Fibroblast of lung (primary cell): ENCODE data around the gene USP32.

Experiments
- EZH2 ChIP-seq: IDR thresholded peaks from 2 replicates; pipeline ENCODE4 v1.5.1; 2012; ENCODE audit warnings: low read length, control low read depth, mild to moderate bottlenecking; ENCODE audit errors: missing control alignments
- TF ChIP-seq, protein P1 (sequence below), 2 donors: IDR thresholded peaks in 1 of 2; conservative IDR thresholded peaks in 1 of 2; 1 replicate in 1 of 2; 2 replicates in 1 of 2; pipeline ENCODE4 v1.5.1; 2011 to 2012; ENCODE audit warnings: low read length in 2 of 2, control low read depth in 1 of 2, inconsistent platforms in 1 of 2, low read depth in 1 of 2, mild to moderate bottlenecking in 1 of 2

DNA sequence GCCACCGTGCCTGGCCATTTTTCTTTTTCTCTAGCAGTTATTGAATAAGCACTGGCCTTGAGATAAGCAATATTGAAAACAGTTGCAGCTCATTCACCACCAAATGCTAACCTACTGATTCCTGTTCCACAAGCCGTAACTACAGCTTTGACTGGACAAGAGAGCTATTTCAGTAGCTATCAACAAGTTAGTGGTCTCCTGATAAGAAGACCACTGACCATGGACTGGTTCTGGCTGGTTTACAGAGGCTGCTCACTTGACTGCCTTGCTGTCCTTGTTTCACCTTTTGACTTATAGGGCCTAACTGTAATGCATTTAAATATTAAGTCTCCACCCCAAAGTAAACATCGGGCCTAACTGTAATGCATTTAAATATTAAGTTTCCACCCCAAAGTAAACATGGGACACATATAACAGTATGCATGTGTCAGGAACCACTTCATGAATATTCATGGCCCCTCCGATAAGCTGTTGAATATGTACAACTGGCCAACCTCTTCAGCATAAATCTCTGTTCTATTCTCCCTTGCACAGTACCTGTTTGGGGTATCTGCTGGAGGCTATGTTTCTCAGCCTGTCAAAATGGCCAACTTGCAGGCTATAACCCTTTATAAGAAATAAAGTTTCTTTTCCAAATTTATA, 94.1 kb downstream of the USP32 start:
- TF ChIP-seq EZH2: no peak
- TF ChIP-seq, protein P1, sequence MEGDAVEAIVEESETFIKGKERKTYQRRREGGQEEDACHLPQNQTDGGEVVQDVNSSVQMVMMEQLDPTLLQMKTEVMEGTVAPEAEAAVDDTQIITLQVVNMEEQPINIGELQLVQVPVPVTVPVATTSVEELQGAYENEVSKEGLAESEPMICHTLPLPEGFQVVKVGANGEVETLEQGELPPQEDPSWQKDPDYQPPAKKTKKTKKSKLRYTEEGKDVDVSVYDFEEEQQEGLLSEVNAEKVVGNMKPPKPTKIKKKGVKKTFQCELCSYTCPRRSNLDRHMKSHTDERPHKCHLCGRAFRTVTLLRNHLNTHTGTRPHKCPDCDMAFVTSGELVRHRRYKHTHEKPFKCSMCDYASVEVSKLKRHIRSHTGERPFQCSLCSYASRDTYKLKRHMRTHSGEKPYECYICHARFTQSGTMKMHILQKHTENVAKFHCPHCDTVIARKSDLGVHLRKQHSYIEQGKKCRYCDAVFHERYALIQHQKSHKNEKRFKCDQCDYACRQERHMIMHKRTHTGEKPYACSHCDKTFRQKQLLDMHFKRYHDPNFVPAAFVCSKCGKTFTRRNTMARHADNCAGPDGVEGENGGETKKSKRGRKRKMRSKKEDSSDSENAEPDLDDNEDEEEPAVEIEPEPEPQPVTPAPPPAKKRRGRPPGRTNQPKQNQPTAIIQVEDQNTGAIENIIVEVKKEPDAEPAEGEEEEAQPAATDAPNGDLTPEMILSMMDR (conservative IDR thresholded peaks at IDR 0.05 in 1 of 2, IDR thresholded peaks at IDR 0.05 in 1 of 2; ENCODE audit: low read depth in 1 of 2, low read length in 2 of 2): no peak
